ENCODE results near the gene LTO1.
"Not testable (repeated sequence)": the region's sequence is repeated elsewhere in the genome, so short reads cannot be mapped to it uniquely, and the experiment has no call there.

The LTO1 gene

DNA sequence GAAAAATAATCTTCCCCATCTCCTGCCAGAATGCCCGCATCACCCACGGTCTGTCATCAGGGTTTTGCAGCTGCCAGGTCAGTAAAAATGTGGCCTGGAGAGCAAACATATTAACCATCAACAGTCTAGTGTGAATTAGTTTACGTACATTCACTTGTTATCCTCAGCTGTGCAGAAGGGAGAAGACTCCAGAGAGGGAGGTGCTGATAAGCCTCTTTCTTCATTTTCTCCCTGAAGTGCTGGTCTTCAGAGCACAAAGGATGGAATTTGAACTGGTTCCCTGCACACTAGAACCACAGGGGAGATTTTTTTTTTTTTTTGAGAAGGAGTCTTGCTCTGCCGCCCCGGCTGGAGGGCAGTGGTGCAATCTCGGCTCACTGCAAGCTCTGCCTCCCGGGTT is 20.4 kb upstream of the LTO1 start:
- TF ChIP-seq CTCF (conservative IDR thresholded peaks at IDR 0.05; ENCODE audit: low read depth, low read length): no peak
- no peak overlapping the region for H3K4me3 ChIP-seq (ENCODE audit: low read depth, low read length)

GRCh38 chr11:69694781-69695180 is 19.6 kb upstream of the LTO1 start:
- no peak overlapping the region for H3K4me3 ChIP-seq (ENCODE audit: low read depth, low read length)
- no peak for TF ChIP-seq CTCF (conservative IDR thresholded peaks at IDR 0.05; ENCODE audit: low read depth, low read length)
- DNase-seq (ENCODE audit: low read depth): no peak

More for the DNA sequence above, 20.4 kb upstream of the LTO1 start:
- DNase-seq (ENCODE audit: low read depth): no peak

GRCh38 chr11:69692422-69692821 is 17.3 kb upstream of the LTO1 start:
- no peak for TF ChIP-seq CTCF (conservative IDR thresholded peaks at IDR 0.05; ENCODE audit: low read depth, low read length)
- H3K4me3 ChIP-seq (ENCODE audit: low read depth, low read length): no peak overlapping the region
- DNase-seq (ENCODE audit: low read depth): no peak

GRCh38 chr11:69691463-69691862 is 16.3 kb upstream of the LTO1 start:
- no peak for TF ChIP-seq CTCF (conservative IDR thresholded peaks at IDR 0.05; ENCODE audit: low read depth, low read length)
- H3K4me3 ChIP-seq (ENCODE audit: low read depth, low read length): no peak overlapping the region
- peak; percentile 50 for DNase-seq (ENCODE audit: low read depth)

DNA sequence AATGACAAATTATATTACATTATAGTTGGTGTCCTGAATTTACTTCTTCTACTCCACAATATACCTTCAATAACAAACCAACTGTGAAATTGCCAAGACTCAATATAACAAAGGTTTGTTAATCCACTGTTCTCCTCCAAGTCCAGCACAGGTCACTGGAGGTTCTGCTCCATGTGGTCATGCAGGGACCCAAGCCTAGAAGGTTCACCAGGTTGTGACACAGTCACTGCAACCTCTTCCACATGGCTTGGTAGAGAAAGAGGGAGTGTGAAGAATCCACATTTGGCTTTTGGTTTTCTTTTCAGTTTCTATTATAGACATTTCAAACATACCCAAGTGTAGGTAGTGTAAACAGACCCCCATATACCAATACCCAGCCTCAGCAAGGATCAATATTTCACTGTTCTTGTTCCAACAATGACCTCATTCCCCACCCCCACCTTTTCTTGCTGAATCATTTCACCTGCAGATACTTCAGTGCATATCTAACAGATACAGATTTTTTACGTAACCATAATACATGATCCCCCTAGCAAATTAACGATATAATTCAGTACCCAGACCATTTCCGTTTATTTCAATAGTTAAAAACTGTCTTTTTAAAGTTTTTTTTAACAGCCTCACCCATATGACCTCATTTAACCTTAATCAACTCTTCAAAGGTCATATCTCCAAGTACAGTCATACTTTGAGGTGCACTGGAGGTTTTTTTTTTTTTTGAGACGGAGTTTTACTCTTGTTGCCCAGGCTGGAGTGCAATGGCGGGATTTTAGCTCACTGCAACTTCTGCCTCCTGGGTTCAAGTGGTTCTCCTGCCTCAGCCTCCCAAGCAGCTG is 14.5 kb upstream of the LTO1 start:
- TF ChIP-seq CTCF (conservative IDR thresholded peaks at IDR 0.05; ENCODE audit: low read depth, low read length): no peak
- no peak for DNase-seq (ENCODE audit: low read depth)
- no peak overlapping the region for H3K4me3 ChIP-seq (ENCODE audit: low read depth, low read length)

GRCh38 chr11:69687969-69688771 is 13.0 kb upstream of the LTO1 start:
- DNase-seq (ENCODE audit: low read depth); H3K4me3 ChIP-seq (ENCODE audit: low read depth, low read length): not testable (repeated sequence)

DNA sequence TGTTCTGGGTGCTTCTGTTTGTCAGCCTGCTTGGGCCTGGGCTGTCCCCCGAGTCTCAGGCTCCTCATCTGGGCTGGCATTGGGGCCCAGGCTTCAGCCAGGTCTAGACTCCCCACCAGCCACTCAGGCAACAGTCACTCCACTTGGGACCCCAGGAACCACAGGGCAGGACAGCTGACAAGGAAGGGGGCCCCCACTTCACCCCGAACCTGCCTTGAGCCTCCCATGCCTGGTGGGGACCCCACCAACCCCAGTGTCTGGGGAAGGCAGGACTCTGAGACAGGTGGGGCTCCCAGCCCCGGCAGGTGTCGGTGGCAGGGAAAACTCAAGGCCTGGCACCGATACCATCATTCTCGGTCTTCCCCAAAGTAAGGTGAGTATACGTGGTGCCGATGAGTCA is 11.7 kb upstream of the LTO1 start:
- H3K4me3 ChIP-seq (ENCODE audit: low read depth, low read length): no peak overlapping the region
- TF ChIP-seq CTCF (conservative IDR thresholded peaks at IDR 0.05; ENCODE audit: low read depth, low read length): no peak
- no peak for DNase-seq (ENCODE audit: low read depth)
